ENCODE data around the gene SUPT6H. TPM values are rescaled to one million over a fixed set of nuclear protein-coding genes. Genes with fewer than 3 reads are reported as not detected.
A peak's percentile ranks its signal among the peaks of the same experiment; 100 is the strongest.

Gene SUPT6H
- total RNA-seq, 5 donors from 2014 or later (not counting 1 experiment from before 2014, with no cell fraction given): 89.2 to 129 (median 95.7) TPM

- H3K27me3 ChIP-seq (replicated peaks in 1 of 2; ENCODE audit: control insufficient read depth in 2 of 2, extremely low read depth in 1 of 2, insufficient read depth in 2 of 2, low read length in 1 of 2): no peaks in the 10 kb centered on the region
- Mint-ChIP-seq H3K4me3 (no peak overlapping the region), H3K4me1 (peaks cover 5 to 28% (median 25%) of the 10 kb centered on the region in 3 donors), H3K27me3 (no peaks in the 10 kb centered on the region), H3K9me3 (no peaks in the 10 kb centered on the region), H3K36me3 (peaks cover 4% of the 10 kb centered on the region), H3K27ac (peak overlapping the region in 1 of 2 donors; percentile 58)
- CTCF ChIA-PET: interaction anchor here (0.5 to 12.2 kb wide), 13 partner anchors 9 to 201 kb away, joined by 3 to 197 read pairs (median 3); partner anchors contain the start of genes NEK8 (in 2 of the 2), TLCD1 (in 2 of the 2), BLTP2 (in 1 of the 2) and FAM222B (in 1 of the 2)
- H3K27ac ChIP-seq (ENCODE audit: low read length): no peak overlapping the region
- WGBS (ENCODE audit: insufficient coverage): 69% methylated on average over 6 of the region's 11 CpGs
- H3K4me3 ChIP-seq (ENCODE audit: control insufficient read depth in 1 of 2, extremely low read depth in 1 of 2, low read length in 1 of 2): no peak overlapping the region
- DNase-seq (no peak), ATAC-seq (replicated peaks in 1 of 4) (peak in 1 of 4 experiments; percentile 2)
- no peaks in the 10 kb centered on the region for H3K9me3 ChIP-seq
- POLR2A ChIA-PET: interaction anchor here (1.0 to 1.3 kb wide), 5 partner anchors 20 to 30 kb away, joined by 3 to 10 read pairs (median 4); partner anchors contain the start of genes NEK8 (in 1 of the 2), RPL23A (in 1 of the 2) and TLCD1 (in 1 of the 2)
- peaks cover 16 to 33% of the 10 kb centered on the region in 2 experiments for H3K4me1 ChIP-seq (ENCODE audit: control insufficient read depth in 1 of 2, extremely low read depth in 1 of 2, insufficient read depth in 2 of 2, low read length in 2 of 2)
- peaks cover 13 to 17% of the 10 kb centered on the region in 2 donors for H3K36me3 ChIP-seq (ENCODE audit: control insufficient read depth in 2 of 2, extremely low read depth in 1 of 2, insufficient read depth in 1 of 2, low read length in 1 of 2)
These were observed 87.6 kb downstream of the SUPT6H start for GRCh38 chr17:28749516-28750177.

GRCh38 chr17:28750178-28751047, 88.4 kb downstream of the SUPT6H start:
- DNase-seq (peak; percentile 66 to 94 (median 83)), ATAC-seq (replicated peaks in 1 of 4) (peak; percentile 82 to 92 (median 86))
- peaks cover 9 to 25% of the 10 kb centered on the region in 2 experiments for H3K4me1 ChIP-seq (ENCODE audit: control insufficient read depth in 1 of 2, extremely low read depth in 1 of 2, insufficient read depth in 2 of 2, low read length in 2 of 2)
- no peak overlapping the region for H3K27ac ChIP-seq (ENCODE audit: low read length)
- H3K36me3 Mint-ChIP-seq: peaks cover 4% of the 10 kb centered on the region
- peak overlapping the region in 1 of 2 donors; percentile 58 for H3K27ac Mint-ChIP-seq
- H3K4me3 Mint-ChIP-seq: no peak overlapping the region
- peaks cover 13 to 17% of the 10 kb centered on the region in 2 donors for H3K36me3 ChIP-seq (ENCODE audit: control insufficient read depth in 2 of 2, extremely low read depth in 1 of 2, insufficient read depth in 1 of 2, low read length in 1 of 2)
- no peak overlapping the region for H3K4me3 ChIP-seq (ENCODE audit: control insufficient read depth in 1 of 2, extremely low read depth in 1 of 2, low read length in 1 of 2)
- H3K27me3 ChIP-seq (replicated peaks in 1 of 2; ENCODE audit: control insufficient read depth in 2 of 2, extremely low read depth in 1 of 2, insufficient read depth in 2 of 2, low read length in 1 of 2): no peaks in the 10 kb centered on the region
- POLR2A ChIA-PET: interaction anchor here (1.0 to 1.3 kb wide), 5 partner anchors 21 to 31 kb away, joined by 3 to 10 read pairs (median 4); partner anchors contain the start of genes NEK8 (in 1 of the 2), RPL23A (in 1 of the 2) and TLCD1 (in 1 of the 2)
- CTCF ChIA-PET: interaction anchor here (0.6 to 12.2 kb wide), 14 partner anchors 13 to 212 kb away, joined by 3 to 197 read pairs (median 3); partner anchors contain the start of genes NEK8 (in 2 of the 2), TLCD1 (in 2 of the 2), BLTP2 (in 1 of the 2) and FAM222B (in 1 of the 2)
- 34% methylated on average over 12 of the region's 20 CpGs for WGBS (ENCODE audit: insufficient coverage)
- H3K4me1 Mint-ChIP-seq: peaks cover 5 to 20% (median 20%) of the 10 kb centered on the region in 3 donors
- H3K9me3 Mint-ChIP-seq: no peaks in the 10 kb centered on the region
- H3K27me3 Mint-ChIP-seq: no peaks in the 10 kb centered on the region
- H3K9me3 ChIP-seq: no peaks in the 10 kb centered on the region

GRCh38 chr17:28751600-28752366, 89.8 kb downstream of the SUPT6H start:
- no peak overlapping the region for H3K4me3 Mint-ChIP-seq
- H3K36me3 Mint-ChIP-seq: peaks cover 4% of the 10 kb centered on the region
- Histone ChIP-seq H3K27ac (ENCODE audit: low read length) (no peak overlapping the region), H3K4me1 (ENCODE audit: control insufficient read depth in 1 of 2, extremely low read depth in 1 of 2, insufficient read depth in 2 of 2, low read length in 2 of 2) (peaks cover 0 to 11% of the 10 kb centered on the region in 2 experiments), H3K27me3 (replicated peaks in 1 of 2; ENCODE audit: control insufficient read depth in 2 of 2, extremely low read depth in 1 of 2, insufficient read depth in 2 of 2, low read length in 1 of 2) (no peaks in the 10 kb centered on the region), H3K9me3 (no peaks in the 10 kb centered on the region), H3K36me3 (ENCODE audit: control insufficient read depth in 2 of 2, extremely low read depth in 1 of 2, insufficient read depth in 1 of 2, low read length in 1 of 2) (peaks cover 13 to 17% of the 10 kb centered on the region in 2 donors), H3K4me3 (ENCODE audit: control insufficient read depth in 1 of 2, extremely low read depth in 1 of 2, low read length in 1 of 2) (no peak overlapping the region)
- H3K27me3 Mint-ChIP-seq: no peaks in the 10 kb centered on the region
- DNase-seq (no peak), ATAC-seq (replicated peaks in 1 of 4) (no peak)
- no peak overlapping the region for H3K27ac Mint-ChIP-seq
- ChIA-PET POLR2A (interaction anchor here (0.5 to 0.7 kb wide), 3 partner anchors 11 to 76 kb away, joined by 3 to 4 read pairs (median 3); partner anchors contain the start of gene TLCD1 (in 1 of the 2)), CTCF (interaction anchor here (0.6 to 12.2 kb wide), 10 partner anchors 11 to 288 kb away, joined by 3 to 197 read pairs (median 4); partner anchors contain the start of genes NEK8 (in 1 of the 2), RPL23A (in 1 of the 2) and TLCD1 (in 1 of the 2))
- no peaks in the 10 kb centered on the region for H3K9me3 Mint-ChIP-seq
- peaks cover 5 to 8% (median 8%) of the 10 kb centered on the region in 3 donors for H3K4me1 Mint-ChIP-seq
- WGBS (ENCODE audit: insufficient coverage): 100% methylated on average over 2 of the region's 10 CpGs

Other genes with a start within 250 kb of the SUPT6H start
- not detected for gene SLC13A2, start 188.6 kb upstream of the SUPT6H start, total RNA-seq
- not detected for gene FOXN1, start 155.9 kb upstream of the SUPT6H start, total RNA-seq
- gene UNC119, start 109.6 kb upstream of the SUPT6H start, total RNA-seq: 10 to 100 TPM; 37.7 to 51.7 (median 44.5) TPM
- 10 to 100 TPM; 54.9 to 63.0 (median 60.9) TPM for gene PIGS, start 90.7 kb upstream of the SUPT6H start, total RNA-seq
- gene ALDOC, start 85.3 kb upstream of the SUPT6H start, total RNA-seq: 10 to 100 TPM; 27.0 to 31.0 (median 28.4) TPM
- 10 to 100 TPM in 3 of 5 donors, 1 to 10 TPM in 2; 7.7 to 26.5 (median 10.3) TPM for gene SPAG5, start 63.2 kb upstream of the SUPT6H start, total RNA-seq
- gene RSKR, start 48.0 kb upstream of the SUPT6H start, total RNA-seq: 10 to 100 TPM; 14.2 to 26.1 (median 21.9) TPM
- gene BLTP2, start 17.0 kb upstream of the SUPT6H start, total RNA-seq: 100 to 1,000 TPM; 129 to 156 (median 138) TPM
- 10 to 100 TPM; 25.3 to 45.8 (median 43.9) TPM for gene SDF2, start 299 bp upstream of the SUPT6H start, total RNA-seq
- gene PROCA1, start 49.7 kb downstream of the SUPT6H start, total RNA-seq: 10 to 100 TPM in 3 of 5 donors, 1 to 10 TPM in 2; 5.6 to 11.6 (median 10.2) TPM
- 10 to 100 TPM in 3 of 5 donors, 1 to 10 TPM in 2; 7.6 to 82.8 (median 11.0) TPM for gene RAB34, start 55.7 kb downstream of the SUPT6H start, total RNA-seq
- 1,000 to 10,000 TPM; 2,927 to 3,276 (median 3,036) TPM for gene RPL23A, start 57.8 kb downstream of the SUPT6H start, total RNA-seq
- 1 to 10 TPM in 4 of 5 donors, not detected in 1; 1.2 to 1.8 (median 1.3) TPM for gene TLCD1, start 64.0 kb downstream of the SUPT6H start, total RNA-seq
- 10 to 100 TPM in 3 of 5 donors, 1 to 10 TPM in 2; 7.7 to 13.6 (median 12.7) TPM for gene NEK8, start 66.6 kb downstream of the SUPT6H start, total RNA-seq
- gene TRAF4, start 81.8 kb downstream of the SUPT6H start, total RNA-seq: 100 to 1,000 TPM in 2 of 5 donors, 10 to 100 TPM in 3; 37.5 to 226 (median 42.5) TPM
- 10 to 100 TPM; 17.6 to 23.4 (median 23.3) TPM for gene FAM222B, start 180.6 kb downstream of the SUPT6H start, total RNA-seq
- 10 to 100 TPM; 18.9 to 33.7 (median 29.0) TPM for gene ERAL1, start 192.8 kb downstream of the SUPT6H start, total RNA-seq
- 100 to 1,000 TPM; 138 to 256 (median 235) TPM for gene FLOT2, start 235.5 kb downstream of the SUPT6H start, total RNA-seq
- 10 to 100 TPM; 23.1 to 44.9 (median 39.7) TPM for gene DHRS13, start 240.9 kb downstream of the SUPT6H start, total RNA-seq